Progenitor cell of endocrine pancreas (in vitro differentiated cells): ENCODE measurements around the gene ESM1. TPM values are rescaled to one million over a fixed set of nuclear protein-coding genes. Genes with fewer than 3 reads are reported as not detected.

Experiments
- DNase-seq: peaks from one replicate; pipeline ENCODE4 v3.0.0; 2021; ENCODE audit warnings: low spot score; ENCODE audit not compliant: unreplicated experiment
- H3K27ac Mint-ChIP-seq: 2 replicates; pipeline ENCODE4 v1.8.0; 2021; ENCODE audit warnings: mild to moderate bottlenecking, moderate library complexity, mixed read lengths
- H3K27me3 Mint-ChIP-seq: 2 replicates; pipeline ENCODE4 v1.8.0; 2021; ENCODE audit warnings: mixed read lengths
- H3K36me3 Mint-ChIP-seq: 2 replicates; pipeline ENCODE4 v1.8.0; 2022; ENCODE audit warnings: mixed read lengths; ENCODE audit not compliant: insufficient read depth
- H3K4me1 Mint-ChIP-seq: 2 replicates; pipeline ENCODE4 v1.8.0; 2021; ENCODE audit warnings: low read depth, mixed read lengths
- H3K4me3 Mint-ChIP-seq: 2 replicates; pipeline ENCODE4 v1.8.0; 2021; ENCODE audit warnings: low read depth, mild to moderate bottlenecking, moderate library complexity, mixed read lengths
- H3K9me3 Mint-ChIP-seq: 2 replicates; pipeline ENCODE4 v1.8.0; 2021; ENCODE audit warnings: low read depth, mixed read lengths
- CTCF ChIP-seq: fragments of 200-600 bp; sonication (generic); IDR thresholded peaks from one replicate; pipeline ENCODE4 v1.5.0; 2021; ENCODE audit warnings: antibody characterized with exemption, mild to moderate bottlenecking; ENCODE audit not compliant: unreplicated experiment
- total RNA-seq: library from RNA; stranded (reverse); gene quantifications from 2 replicates; pipeline ENCODE4 v1.2.1, GENCODE V29; 2021

The ESM1 gene
- total RNA-seq, 1 donor from 2014 or later = not detected

GRCh38 chr5:54969242-54969641 lies 16.2 kb downstream of the ESM1 start:
- no peak for DNase-seq
- H3K9me3 Mint-ChIP-seq = no peaks in the 10 kb centered on the region
- H3K4me1 Mint-ChIP-seq = no peaks in the 10 kb centered on the region
- H3K27me3 Mint-ChIP-seq = no peaks in the 10 kb centered on the region
- no peaks in the 10 kb centered on the region for H3K36me3 Mint-ChIP-seq
- H3K27ac Mint-ChIP-seq = no peak overlapping the region
- TF ChIP-seq CTCF = no peak
- no peak overlapping the region for H3K4me3 Mint-ChIP-seq

DNA sequence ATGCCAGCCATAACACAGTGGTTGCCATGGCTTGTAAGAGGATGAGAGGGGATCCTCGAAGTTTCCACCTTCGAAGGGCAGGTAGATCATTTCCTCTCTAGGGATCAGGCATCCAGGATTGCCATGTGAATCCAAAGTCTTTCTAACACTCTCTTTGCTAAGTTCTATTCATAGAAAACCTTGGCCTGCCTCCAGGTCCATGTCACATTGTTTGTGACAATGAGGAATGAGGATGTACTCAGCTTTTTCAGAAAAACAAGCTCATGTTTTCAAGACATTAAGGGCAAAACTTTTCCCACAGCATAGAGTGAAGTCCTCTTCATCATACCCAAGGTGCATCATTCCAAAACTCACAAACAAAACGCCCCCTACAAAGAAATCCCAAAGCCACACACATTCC lies 19.6 kb downstream of the ESM1 start:
- TF ChIP-seq CTCF = no peak
- peaks cover 1% of the 10 kb centered on the region for H3K27me3 Mint-ChIP-seq
- H3K9me3 Mint-ChIP-seq = no peaks in the 10 kb centered on the region
- no peak overlapping the region for H3K4me3 Mint-ChIP-seq
- no peaks in the 10 kb centered on the region for H3K4me1 Mint-ChIP-seq
- no peak for DNase-seq
- H3K36me3 Mint-ChIP-seq = no peaks in the 10 kb centered on the region
- no peak overlapping the region for H3K27ac Mint-ChIP-seq

DNA sequence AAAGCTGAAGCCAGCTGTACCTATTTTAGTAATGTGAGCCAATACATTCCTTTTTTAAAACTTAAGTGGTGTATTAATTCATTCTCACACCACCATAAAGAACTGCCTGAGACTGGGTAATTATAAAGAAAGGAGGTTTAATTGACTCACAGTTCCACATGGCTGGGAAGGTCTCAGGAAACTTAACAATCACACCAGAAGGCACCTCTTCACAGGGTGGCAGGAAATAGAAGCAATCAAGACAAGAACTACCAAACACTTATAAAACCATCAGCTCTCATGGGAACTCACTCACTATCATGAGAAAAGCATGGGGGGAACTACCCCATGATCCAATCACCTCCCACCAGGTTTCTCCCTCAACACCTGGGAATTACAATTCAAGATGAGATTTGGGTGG lies 21.0 kb downstream of the ESM1 start:
- H3K9me3 Mint-ChIP-seq = no peaks in the 10 kb centered on the region
- H3K4me1 Mint-ChIP-seq = no peaks in the 10 kb centered on the region
- H3K27me3 Mint-ChIP-seq = peaks cover 6% of the 10 kb centered on the region
- no peak overlapping the region for H3K27ac Mint-ChIP-seq
- TF ChIP-seq CTCF = no peak
- no peak for DNase-seq
- H3K36me3 Mint-ChIP-seq = no peaks in the 10 kb centered on the region
- H3K4me3 Mint-ChIP-seq = no peak overlapping the region

GRCh38 chr5:54959673-54960418 lies 25.5 kb downstream of the ESM1 start:
- Mint-ChIP-seq H3K36me3 (no peaks in the 10 kb centered on the region), H3K9me3 (no peaks in the 10 kb centered on the region), H3K27me3 (peaks cover 13% of the 10 kb centered on the region), H3K4me1 (no peaks in the 10 kb centered on the region), H3K4me3 (no peak overlapping the region), H3K27ac (no peak overlapping the region)
- DNase-seq = no peak
- peak; percentile 35 for TF ChIP-seq CTCF

- H3K4me3 Mint-ChIP-seq = no peak overlapping the region
- no peaks in the 10 kb centered on the region for H3K9me3 Mint-ChIP-seq
- H3K4me1 Mint-ChIP-seq = no peaks in the 10 kb centered on the region
- DNase-seq = no peak
- H3K36me3 Mint-ChIP-seq = no peaks in the 10 kb centered on the region
- no peak for TF ChIP-seq CTCF
- no peak overlapping the region for H3K27ac Mint-ChIP-seq
- peaks cover 13% of the 10 kb centered on the region for H3K27me3 Mint-ChIP-seq
These were observed 28.5 kb downstream of the ESM1 start for GRCh38 chr5:54956922-54957321.
